Activated T-cell treated with anti-CD3 and anti-CD28 coated beads for 4 hours (primary cell): ENCODE data around the gene ZFP36L1.
A peak's percentile ranks its signal among the peaks of the same experiment; 100 is the strongest.

Experiments used
- DNase-seq: peaks from one replicate; pipeline ENCODE4 v3.0.0-alpha.2; 2020

ZFP36L1 gene

DNA sequence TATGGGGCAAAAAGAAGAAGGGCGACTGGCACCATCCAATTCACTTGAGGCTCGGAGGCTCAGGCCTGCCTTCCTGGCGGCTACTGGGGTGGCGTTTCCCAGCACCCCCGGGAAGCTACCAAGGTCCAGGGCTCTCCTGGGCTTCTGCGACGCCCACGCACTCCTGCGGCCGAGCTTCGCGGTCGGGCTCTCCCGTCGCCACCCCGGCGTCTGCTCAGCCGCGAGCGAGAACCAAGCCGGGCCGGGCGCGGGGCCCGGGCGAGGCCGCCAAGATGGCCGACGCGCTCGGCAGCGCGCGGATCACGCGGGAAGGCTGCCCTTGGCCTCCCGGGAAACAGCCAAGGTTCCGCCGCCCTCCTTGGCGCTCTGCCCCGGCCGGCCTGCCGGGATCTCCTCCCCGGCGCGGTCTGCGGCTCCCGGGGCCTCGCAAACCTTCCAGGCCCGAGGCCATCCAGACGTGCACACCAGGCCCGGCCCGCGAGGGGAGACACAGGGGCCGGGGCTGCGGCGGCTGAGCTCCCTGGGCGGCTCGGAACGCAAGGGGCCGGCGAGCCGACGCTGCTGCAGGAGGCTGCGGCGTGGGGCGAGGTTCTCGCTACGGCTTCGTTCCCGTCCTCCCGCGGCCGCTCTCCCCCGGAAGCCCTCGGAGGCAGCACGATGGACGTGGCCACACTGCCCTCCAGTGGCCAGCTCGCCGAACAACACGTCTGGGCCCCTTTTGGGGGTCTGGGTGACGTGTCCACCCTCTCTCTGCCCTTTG lies 23.5 kb upstream of the ZFP36L1 start:
- DNase-seq = peak; percentile 90

DNA sequence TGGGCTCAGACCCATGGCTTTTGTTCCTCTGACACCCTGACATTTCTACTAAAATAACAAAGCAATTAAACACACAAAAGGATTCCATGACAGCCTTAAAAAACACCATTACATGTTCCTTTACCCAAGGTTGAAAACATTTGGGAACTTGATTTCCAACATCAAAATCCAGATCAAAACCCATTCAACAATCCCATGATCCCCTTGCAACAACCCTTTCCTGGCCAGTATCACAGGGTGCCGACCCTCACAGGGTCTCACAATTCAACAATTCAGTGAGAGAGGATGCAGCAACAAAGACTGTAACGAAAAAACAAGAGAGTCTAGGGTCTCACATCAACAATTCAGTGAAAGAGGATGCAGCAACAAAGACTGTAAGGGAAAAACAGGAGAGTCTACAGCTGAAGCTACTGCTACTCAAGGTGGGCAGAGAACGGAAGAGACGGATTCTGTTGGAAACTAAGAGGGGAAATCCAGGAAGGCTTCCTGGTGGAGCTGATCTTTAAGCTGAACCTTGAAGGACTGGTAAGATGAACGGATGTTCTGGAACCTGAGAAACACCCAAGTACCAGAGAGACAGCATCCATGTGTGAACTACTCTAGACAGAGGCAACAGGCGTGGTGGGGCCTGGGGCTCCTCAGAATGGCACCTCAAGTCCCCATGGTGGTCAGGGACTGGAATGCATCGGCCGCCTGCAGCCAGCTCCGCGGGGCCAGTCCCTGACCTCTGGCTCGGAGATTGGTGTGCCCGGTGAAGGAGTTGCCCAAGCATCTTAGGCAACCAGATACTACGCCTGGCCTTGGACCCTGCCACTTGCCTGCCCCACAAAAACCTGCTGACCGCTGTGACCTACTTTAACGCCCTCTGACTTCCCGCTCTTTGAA lies 22.7 kb upstream of the ZFP36L1 start:
- DNase-seq = no peak

DNA sequence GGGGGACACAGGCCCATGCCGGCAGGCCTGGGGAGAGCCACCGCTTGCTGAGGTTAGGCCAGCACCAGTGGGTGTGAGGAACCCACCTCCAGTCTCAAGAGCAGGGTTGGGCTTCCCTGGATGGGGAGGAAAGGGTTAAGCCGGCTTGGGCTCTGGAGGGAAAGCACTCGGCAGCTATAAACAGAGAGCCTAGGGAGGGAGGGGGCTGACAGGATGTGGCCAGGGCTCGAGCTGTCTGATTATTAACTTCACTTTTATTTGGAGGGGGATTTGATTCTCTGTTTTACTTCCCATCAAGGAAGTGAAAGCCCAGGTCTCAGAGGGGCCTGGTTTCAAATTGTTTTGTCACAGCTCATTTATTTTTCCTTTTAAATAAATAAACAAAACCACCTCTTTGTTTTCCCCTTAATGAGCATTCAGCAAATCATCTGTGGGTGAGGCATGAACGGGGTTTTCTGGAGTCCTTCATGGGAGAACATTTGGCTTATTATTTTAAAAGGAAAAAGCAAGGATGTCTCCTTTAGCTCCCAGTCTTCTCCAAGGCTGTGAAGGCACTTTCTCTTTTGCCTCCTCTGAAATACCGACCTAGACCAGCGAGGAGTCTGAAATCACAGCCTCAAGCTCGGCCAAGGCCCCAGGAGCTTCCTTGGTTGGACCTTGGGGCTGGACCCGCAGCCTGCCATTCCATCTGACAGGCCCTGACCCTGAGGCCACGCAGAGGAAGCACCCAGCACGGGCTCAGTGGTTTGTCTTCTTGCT lies 21.9 kb upstream of the ZFP36L1 start:
- no peak for DNase-seq

DNA sequence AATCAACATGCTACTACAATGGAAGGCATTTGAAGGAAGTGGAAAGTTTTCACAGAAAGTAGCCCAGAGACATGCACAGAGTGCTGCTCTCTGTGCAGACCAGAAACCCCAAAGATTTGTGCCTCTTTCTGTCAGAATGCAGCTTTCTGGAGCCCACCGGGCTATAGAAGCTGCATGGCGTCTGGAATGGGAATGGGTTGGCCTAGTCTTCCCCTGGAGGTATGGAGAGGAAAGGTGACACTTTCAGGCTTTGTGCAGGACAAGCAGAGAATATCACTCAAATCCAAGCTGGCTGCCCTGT lies 21.3 kb upstream of the ZFP36L1 start:
- DNase-seq = no peak

DNA sequence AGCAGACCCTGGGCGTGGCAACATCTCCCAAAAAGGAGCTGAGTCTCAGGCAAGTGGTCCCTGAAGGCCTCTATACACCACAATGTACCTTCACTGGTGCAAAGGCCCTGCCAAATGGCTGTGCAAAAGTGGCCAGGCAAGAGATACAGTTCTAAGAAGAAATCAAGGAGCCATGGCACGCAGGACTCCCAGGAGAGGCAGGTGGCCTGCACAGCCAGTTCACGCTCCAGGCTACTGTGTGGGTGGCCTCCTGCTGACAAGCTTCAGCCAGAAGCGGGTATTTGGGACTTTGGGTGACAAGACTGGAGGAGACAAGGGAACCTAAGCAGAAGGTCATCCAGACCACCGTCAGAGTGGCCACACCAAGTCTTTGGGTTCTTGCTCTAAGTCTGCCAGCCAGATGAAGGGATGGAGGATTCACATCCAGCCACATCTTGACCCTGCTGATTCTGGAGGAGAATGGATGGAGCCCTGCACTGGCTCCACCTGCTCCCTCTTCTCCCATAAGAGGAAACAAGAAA lies 20.5 kb upstream of the ZFP36L1 start:
- no peak for DNase-seq

DNA sequence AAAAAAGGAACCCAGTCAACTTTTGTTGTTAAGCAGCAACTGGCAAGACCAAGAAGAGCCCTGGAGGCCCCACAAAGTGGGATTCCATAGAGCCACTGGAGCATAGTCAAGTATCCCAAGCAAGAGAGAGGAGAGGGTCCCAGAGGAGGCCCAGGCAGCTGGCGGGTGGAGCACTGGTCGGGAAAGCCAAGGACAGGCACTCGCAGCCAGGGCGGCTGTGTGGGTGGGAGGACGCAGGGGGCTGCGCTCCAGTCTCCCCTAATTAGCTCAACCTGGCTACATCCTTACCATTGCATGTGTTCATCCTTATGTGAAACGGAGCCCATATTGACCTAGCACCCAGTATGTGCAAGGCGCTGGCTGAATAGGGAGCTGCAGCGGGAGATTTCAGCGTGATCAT lies 18.3 kb upstream of the ZFP36L1 start:
- no peak for DNase-seq

DNA sequence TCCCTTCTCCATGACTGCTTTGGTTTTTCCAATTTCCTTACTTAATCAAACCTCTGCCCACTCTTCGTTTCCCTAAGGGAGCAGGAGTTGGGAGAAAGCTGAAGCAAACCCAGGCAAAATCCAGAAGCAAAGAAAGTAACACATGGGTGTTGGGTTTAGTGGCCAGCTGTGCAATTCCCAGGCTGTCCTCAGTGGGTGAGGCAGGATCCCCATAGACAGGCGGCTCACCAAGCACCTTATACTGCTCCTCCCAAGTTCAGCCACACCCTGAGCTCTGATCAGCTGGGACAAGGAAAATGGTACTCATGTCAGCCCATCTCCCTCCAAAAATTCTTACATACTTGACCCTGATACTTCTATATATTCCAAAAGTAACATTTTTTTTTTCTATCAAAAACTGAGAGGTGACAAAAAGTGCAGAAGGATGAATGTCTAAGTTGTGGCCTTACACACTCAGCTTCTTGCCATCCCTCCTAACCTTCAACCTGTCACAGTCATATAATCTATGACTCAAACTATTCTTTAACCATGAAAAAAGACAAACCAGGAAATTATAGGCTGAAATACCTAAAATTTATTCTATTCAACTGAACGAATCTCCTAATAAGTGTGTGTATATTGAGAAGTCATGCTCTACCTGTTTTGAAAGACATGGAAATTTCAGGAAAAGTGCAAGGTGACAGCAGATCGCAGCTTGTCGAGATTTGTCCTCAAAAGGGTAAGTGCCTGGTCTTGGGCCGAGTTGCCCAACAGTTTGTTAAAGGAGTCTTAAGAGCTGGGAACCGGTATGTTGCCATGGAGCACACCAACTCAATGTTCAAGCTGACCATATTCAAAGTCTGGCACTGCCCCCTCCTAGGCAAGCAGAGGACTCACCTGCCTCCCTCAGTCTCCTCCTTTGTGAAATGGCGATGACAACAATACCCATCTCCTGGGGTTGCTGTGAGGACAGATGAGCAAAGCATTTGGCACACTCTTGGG lies 17.6 kb upstream of the ZFP36L1 start:
- DNase-seq = no peak

DNA sequence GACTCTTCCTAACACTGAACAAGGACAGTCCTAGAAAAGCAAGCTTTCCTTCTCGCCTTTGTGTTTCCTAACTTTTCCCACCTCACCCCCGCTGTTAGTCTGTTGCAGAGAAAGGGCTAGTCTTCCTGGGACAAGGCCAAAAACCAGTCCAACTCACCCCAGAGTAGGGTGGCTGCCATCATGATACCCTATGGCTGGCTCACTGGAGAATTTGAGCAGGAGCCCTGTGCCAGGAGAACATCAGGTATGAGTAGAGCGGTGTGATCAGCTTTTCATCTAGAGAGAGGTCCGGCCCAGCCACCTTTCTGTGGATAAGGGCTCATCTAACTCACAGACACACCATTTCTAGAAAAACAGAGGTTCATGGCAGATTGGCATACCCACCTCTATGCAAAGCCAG lies 16.7 kb upstream of the ZFP36L1 start:
- no peak for DNase-seq

DNA sequence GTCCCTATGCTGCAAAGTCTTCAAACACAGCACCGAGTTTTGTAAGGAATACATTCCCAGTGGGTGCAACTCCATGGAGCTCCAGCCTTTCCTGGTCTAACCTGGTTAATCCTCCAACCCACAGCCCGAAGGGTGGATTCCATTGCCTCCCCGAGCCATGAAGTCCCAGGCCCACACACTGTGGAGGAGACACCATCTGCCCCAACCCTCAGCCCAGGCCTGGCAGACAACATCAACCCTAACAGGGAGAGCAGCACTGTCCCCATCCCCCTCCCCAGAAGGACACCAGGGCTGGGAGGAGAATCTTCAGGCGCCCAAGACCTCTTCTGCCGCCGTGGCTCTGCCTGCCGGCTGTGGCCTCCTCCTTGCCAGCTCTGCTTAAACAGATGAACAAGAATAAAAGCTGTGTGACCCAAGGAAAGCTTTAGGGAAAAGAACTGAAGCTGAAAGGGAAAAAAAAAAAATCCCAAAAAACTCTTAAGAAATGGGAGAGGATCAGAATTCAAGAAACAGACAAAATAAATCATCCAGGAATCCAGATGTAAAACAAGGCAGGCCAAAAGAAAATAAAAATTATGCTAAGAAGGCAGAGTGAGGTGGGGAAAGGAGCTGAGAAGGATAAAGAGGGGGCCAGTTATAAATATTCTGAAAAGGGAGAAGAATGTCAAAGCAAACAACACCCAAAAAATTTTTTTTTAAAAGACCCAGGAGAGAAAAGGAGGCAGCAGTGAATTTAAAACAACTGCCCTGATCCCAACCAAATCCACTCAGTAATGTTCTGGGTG lies 16.0 kb upstream of the ZFP36L1 start:
- DNase-seq = no peak

DNA sequence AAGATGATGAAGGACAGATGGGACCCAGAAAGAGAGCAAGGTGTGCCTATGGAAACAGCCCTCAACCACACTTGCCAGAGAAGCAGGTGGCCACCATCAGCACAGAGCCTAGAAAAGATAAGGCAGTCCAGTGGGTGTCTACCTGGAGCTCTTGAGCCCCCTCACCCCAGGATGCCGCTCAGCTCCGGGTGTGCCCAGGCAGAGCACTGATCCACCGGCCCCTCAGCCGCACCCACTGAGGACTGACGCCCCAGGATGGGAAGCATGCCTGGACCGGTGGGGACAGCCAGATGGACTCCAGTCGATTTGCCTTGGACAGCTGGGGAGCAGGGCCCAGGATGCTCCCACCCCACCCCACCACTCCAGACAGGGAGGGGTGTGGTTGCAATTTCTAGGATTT lies 15.1 kb upstream of the ZFP36L1 start:
- no peak for DNase-seq

DNA sequence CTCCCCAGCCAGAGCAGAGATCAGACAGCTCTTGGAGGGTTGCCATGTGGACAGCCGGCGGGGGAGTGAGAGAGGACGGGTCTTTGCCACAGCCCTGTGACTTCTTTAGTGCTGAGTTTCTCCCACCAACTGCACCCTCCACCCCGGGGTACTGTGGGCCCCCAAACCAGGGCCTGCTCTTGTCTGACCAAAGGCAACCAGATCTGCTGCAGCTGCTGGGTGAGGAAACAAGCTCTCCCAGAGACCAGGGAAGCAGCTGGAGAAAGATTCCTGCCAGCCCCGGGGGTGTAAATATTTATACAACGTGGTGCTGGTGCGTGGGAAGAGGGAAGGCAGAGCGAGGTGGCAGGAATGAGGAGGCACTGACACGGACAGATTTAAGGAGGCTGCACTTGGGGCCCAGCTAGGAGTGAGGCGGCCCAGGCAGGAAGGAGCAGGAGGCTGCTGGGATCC lies 14.3 kb upstream of the ZFP36L1 start:
- DNase-seq = no peak

DNA sequence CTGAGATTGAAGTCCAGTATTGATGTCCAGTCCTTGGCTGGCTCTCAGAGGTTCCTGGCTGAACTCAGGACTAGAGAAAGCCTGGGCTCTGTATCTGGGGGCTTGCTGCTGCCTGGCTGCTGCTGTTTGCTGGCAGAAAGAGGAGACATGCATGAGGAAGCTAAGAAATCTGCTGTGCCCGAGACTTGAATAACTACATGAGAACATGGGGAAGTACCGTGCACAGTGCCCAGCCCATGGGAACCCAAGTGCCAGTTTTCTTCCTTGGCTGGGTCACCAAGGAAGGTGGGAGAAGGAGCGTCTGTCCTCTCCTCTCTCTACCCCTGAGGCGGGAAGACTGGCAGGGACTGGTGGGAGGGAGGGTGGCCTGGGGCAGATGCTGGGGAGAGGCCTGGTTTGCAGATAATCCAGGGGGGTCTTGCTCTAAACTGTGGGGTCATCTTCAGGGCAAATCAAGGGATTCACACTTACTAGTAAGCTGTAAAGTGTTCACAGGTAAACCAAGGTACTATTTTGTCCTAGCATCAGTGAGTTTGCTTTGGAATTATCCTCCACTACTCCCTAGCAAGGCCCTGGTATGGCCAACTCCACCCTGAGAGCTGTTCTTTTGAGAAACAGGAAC lies 13.8 kb upstream of the ZFP36L1 start:
- no peak for DNase-seq

DNA sequence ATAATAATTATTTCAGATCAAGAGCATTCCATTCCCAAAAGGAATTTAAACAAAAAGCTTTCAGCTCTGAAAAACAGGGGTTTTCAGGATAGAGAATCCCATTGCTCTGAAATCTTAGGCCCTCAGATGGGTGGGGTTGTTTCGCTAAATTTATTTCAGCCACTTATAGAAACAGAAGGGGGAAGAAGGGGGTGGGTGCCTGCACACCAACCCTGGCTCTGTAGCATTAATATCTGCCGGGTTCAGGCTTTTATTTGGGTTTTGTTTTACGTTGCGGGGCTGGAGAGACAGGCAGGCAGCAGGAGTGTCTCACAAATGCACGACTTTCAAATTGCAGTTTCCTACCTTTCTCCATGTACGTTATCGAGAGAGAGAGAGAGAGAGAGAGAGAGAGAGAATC lies 12.5 kb upstream of the ZFP36L1 start:
- no peak for DNase-seq

DNA sequence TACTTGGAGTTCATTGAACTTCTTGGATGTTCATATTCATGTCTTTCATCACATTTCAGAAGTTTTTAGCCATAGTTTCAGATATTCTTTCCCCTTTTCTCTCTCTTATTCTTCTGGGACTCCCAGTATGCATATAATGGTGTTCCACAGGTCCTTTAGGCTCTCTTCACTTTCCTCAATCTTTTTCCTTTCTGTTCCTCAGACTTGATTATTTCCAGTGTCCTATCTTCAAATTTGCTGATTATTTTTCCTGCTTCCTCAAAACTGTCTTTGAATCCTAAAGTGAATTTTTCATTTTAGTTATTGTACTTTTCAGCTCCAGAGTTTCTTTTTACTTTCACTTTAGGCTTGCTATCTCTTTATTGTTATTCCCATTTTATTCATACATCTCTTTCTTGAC lies 8.8 kb upstream of the ZFP36L1 start:
- DNase-seq = no peak

DNA sequence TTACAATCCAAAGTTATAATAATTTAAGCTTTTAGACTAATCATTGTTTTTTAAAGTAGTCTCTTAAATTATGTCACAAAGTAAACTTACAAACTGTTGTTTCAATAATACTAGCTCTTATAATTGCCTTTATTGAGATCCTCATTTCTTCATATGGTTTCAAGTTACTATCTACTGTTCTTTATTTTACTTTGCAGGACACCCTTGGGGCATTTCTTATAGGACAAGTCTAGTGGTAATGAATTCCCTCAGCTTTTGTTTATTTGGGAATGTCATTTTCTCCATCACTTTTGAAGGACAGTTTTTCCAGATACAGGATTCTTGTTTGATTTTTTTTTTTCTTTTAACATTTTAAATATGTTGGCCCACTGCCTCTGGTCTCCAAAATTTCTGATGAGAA lies 8.1 kb upstream of the ZFP36L1 start:
- DNase-seq = no peak

DNA sequence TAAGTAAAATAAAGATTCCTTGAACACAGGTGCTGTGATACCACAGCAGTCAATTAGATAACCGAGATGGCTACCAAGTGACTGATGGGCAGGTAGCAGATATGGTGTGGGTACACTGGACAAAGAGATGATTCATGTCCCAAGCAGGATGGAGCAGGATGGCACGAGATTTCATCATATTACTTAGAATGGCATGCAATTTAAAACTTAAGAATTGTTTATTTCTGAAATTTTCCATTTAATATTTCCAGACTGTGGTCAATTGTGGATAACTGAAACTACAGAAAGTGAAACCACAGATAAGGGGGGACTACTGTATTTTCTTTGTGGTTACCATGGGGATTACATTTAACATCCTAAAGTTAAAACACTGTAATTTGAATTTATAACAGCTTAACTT lies 7.5 kb upstream of the ZFP36L1 start:
- no peak for DNase-seq

DNA sequence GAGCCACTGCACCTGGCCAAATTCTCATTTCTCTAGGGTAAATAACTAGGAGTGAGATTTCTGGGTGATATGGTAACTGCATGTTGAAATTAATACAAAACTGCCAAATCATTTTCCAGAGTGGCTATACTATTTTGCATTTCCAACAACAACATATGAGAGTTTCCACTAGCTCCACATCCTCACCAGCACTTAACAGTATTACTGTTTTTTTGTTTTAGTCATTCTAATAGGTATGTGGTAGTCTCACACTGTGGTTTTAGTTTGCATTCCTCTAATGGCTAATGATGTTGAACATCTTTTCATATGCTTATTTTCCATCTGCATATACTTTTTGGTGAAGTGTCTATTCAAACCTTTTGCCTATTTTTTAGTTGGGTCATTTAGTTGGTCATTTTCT lies 5.8 kb upstream of the ZFP36L1 start:
- no peak for DNase-seq

DNA sequence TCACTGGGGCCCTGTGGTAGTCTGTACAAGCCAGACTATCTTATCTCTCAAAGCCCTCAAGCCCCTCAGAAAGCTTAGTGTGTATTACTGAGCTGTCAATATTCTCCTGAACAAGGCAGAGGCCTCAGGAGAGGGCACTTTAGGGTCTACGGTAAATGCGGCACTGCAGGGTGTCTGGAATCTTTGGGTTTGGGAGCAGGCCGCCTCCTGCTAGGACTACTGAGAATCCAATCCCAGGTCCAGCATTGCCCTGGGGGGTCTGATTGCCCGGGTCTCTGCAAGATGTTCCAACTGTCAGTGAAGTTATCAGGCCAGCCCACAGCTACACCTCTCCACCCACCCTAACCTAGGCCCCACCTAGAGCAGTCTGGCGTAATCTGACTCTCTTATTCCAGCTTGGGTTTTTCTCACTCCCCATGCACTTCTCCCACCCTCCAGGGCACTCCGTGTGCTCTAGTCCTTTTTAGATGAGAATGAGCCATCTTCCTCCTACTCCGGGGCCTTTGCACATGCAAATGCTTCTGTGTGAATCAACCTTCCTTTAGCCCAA lies 4.3 kb upstream of the ZFP36L1 start:
- DNase-seq = no peak

DNA sequence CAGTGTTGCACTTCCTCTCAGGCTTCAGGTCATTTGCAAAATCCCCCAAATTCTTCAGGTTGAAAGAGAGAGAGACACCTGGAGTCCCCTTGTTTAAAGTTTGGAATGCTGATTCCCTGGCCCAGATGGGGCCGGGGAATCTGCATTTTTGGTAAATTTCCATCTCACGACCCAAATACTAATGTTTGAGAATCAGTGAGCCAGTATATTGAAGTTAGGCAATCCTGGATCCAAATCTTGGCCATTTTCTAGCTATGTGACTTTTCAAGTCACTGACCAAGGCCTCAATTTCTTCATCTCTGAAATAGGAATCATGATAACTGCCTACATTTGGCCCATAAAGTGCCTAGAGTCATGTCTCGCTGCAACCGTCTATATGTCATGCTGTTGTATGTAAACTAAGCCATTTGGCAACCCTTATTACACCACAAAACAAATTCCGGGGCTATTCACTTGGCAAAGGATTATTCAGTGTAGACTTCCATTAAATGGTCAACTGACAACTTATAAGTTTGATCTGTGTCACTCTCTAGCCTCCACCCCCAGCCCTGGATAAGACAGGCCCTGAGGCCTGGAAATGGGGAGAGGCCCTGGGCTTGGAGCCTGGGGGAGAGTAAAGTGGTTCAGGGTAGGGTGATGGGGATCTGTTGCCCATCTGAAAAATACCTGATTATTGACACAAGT lies 3.7 kb upstream of the ZFP36L1 start:
- DNase-seq = no peak
